ENCODE results near the gene FSD2.

FSD2 gene

DNA sequence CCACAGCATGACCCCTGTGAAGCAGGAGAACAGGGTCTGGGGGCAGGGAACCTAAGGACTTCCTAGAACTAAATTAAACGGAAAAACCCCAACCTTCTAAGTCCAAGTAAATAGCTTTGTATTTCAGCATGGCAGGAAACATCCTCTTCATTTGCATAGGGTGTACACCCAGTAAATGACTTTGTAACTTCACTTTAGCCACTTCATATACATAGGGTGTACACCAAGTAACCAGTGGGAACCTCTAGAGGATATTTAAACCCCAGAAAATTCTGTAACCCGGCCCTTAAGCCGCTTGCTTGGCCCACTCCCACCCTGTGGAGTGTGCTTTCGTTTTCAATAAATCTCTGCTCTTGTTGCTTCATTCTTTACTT is 41.8 kb downstream of the FSD2 start:
- no peak overlapping the region for H3K27ac Mint-ChIP-seq
- intact Hi-C loops (cut with micrococcal nuclease) = no loop called here
- H3K9me3 Mint-ChIP-seq = peaks cover 8% of the 10 kb centered on the region
- peaks cover 52% of the 10 kb centered on the region for H3K36me3 Mint-ChIP-seq (ENCODE audit: low read depth)
- peaks cover 4% of the 10 kb centered on the region for H3K4me1 Mint-ChIP-seq (ENCODE audit: low read depth)
- H3K4me3 Mint-ChIP-seq = no peak overlapping the region
- H3K27me3 Mint-ChIP-seq = no peaks in the 10 kb centered on the region

DNA sequence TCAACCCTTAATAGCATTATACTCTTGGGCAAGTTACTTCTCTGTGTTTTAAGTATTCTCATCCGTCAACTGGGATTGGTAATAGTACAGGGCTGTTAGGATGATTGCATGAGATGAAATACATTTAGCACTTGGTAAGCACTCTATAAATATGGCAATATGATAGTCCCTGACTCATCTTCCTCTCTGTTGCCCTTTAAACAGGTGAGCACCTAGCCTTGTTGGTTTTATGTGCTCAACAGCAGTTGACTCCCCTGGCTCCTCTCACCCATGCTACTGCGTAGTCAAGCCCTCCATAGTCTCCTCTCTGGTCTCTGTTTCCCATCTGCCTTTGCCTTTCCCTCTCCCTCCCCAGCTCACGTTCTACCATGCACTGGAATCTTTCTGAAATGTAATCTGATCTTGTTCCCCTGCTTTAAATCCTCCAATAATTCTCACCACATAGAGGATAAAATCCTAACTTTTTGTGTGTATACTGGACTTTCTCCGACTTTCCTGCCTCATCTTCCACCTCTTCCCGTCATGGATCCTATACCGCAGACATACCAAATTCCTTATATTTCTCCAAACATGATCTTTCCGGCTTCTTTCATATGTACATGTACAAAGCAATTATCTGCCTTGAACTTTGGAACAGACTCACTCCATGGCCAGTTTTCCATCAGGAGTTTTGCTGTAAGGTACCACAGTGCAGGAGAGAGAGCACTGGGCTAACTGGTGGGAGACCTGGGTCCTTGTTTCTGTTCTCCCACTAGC is 42.3 kb downstream of the FSD2 start:
- Mint-ChIP-seq H3K4me3 (no peak overlapping the region), H3K4me1 (ENCODE audit: low read depth) (peaks cover 4% of the 10 kb centered on the region), H3K27me3 (no peaks in the 10 kb centered on the region), H3K27ac (no peak overlapping the region), H3K9me3 (peaks cover 8% of the 10 kb centered on the region), H3K36me3 (ENCODE audit: low read depth) (peaks cover 58% of the 10 kb centered on the region)
- intact Hi-C loops (cut with micrococcal nuclease) = no loop called here

DNA sequence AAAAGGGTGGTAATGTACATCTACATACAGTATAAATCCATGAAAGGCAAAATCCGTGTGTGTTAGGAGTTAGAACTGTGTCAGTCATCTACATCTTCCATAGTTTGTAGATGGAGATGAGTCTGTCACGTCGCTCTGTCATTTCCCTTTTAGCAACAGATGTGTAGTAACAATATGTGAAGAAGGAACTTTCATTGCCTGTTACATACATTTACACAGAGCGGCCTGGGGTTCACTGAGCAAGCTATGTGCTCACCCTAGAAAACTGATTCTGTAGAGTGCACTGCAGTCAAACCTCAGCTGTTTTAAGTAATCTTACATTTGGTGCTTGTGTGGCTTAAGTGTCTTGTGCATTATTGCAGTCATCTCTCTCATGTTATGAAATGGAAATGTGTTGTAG is 54.6 kb downstream of the FSD2 start:
- H3K27ac Mint-ChIP-seq = peak overlapping the region; percentile 92
- no peaks in the 10 kb centered on the region for H3K27me3 Mint-ChIP-seq
- peaks cover 32% of the 10 kb centered on the region for H3K4me1 Mint-ChIP-seq (ENCODE audit: low read depth)
- peaks cover 55% of the 10 kb centered on the region for H3K36me3 Mint-ChIP-seq (ENCODE audit: low read depth)
- intact Hi-C loops (cut with micrococcal nuclease) = loop anchor here (2.0 to 10.0 kb wide), 2 partner anchors 57 to 207 kb away; partner anchors contain the start of genes RPS17 and WHAMM
- no peaks in the 10 kb centered on the region for H3K9me3 Mint-ChIP-seq
- H3K4me3 Mint-ChIP-seq = peak overlapping the region; percentile 99

DNA sequence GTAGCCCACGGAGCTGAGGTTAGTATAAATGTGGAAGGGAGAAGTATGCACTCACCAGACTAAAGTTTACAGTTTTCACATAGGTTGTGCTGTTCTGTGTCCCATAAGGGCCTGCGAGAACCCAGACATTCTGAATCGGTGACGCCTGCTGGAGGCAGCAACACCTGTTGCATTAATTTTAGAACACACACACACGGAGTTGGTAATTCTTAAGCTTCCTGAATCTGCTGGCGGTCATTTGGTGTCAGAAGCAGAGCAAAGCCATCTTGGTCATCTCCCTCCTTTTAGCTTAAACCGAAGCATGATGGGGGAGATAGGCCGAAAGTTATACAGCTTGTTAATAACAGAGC is 55.1 kb downstream of the FSD2 start:
- H3K4me3 Mint-ChIP-seq = peak overlapping the region; percentile 99
- intact Hi-C loops (cut with micrococcal nuclease) = loop anchor here (2.0 to 10.0 kb wide), 2 partner anchors 58 to 206 kb away; partner anchors contain the start of genes RPS17 and WHAMM
- H3K36me3 Mint-ChIP-seq (ENCODE audit: low read depth) = peaks cover 50% of the 10 kb centered on the region
- no peaks in the 10 kb centered on the region for H3K9me3 Mint-ChIP-seq
- H3K27ac Mint-ChIP-seq = peak overlapping the region; percentile 92
- no peaks in the 10 kb centered on the region for H3K27me3 Mint-ChIP-seq
- H3K4me1 Mint-ChIP-seq (ENCODE audit: low read depth) = peaks cover 32% of the 10 kb centered on the region

DNA sequence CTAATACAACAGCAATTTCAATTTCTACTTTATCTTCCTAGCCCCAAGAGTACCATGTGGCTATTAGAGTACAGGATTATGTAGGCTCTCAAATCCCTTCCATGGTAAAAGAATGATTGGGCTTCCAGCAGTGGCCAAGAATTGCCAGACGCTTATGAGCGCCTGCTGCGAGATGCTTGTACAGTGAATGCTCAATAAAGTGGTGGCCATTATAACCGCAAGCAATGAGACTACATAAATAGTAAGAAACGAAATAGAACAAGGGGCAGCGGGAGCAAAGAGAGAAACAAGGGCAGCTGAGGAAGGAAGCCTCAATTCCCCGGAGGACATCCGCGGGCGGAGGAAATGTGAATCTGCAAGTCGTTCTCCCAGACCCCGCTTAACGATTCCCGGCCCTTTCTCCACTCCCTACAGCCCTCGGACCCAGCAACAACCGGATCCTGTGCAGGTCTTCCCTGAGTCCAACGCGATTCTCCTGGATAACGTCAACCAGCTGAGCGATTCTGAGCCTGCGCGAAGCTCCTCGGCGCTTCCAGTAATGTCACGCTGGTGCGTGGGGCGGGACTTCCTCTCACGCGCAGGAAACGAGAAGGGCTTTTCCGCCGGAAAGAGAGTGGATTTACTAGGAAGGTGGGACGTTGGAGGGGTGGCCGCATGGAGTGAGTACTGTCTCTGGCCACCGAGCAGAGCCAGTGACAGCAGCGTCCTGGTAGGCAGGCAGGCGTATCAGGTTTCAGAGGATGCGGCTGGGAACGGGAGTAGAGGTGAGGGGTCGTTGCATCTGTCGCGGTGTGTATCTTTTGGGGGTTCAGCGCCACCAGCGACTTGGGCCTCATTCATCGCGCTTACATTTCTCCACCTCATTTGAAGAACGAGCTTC is 55.7 kb downstream of the FSD2 start:
- intact Hi-C loops (cut with micrococcal nuclease) = loop anchor here (2.0 to 10.0 kb wide), 2 partner anchors 59 to 205 kb away; partner anchors contain the start of genes RPS17 and WHAMM
- Mint-ChIP-seq H3K9me3 (no peaks in the 10 kb centered on the region), H3K4me3 (peak overlapping the region; percentile 99), H3K27me3 (no peaks in the 10 kb centered on the region), H3K27ac (peak overlapping the region; percentile 92), H3K4me1 (ENCODE audit: low read depth) (peaks cover 32% of the 10 kb centered on the region), H3K36me3 (ENCODE audit: low read depth) (peaks cover 44% of the 10 kb centered on the region)

DNA sequence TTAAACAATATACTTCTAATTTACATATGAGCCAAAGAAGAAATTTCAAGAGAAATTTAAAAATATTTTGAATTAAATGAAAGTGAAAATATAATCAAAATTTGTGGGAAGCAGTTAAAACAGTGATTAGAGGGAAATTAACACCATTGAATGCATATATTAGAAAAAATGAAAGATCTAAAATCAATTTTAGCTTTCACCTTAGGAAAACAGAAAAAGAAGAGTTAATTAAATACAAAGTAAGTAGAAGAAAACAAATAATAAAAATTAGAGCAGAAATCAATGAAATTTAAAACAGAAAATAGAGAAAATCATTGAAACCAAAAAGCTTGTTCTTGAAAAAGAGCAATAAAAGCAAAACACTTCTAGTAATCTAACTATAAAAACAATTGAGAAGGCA is 57.6 kb downstream of the FSD2 start:
- Mint-ChIP-seq H3K9me3 (no peaks in the 10 kb centered on the region), H3K4me1 (ENCODE audit: low read depth) (peaks cover 31% of the 10 kb centered on the region), H3K27me3 (no peaks in the 10 kb centered on the region), H3K4me3 (no peak overlapping the region), H3K27ac (no peak overlapping the region), H3K36me3 (ENCODE audit: low read depth) (peaks cover 26% of the 10 kb centered on the region)
- intact Hi-C loops (cut with micrococcal nuclease) = no loop called here

DNA sequence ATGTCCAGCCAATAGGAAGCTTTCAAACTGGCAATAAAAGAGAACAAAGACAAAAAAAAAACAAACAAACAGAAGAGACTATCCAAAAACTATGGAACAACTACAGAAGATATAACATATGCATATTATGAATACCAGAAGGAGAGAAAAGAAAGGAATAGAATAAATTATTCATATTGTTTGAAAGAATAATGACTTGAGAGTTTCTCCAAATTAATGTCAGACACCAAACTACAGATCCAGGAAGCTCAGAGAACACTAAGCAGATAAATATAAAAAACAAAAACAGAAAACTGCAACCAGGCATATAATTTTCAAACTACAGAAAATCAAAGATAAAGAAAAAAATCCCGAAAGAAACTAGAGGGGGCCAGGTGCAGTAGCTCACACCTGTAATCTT is 62.1 kb downstream of the FSD2 start:
- H3K4me3 Mint-ChIP-seq = no peak overlapping the region
- no peaks in the 10 kb centered on the region for H3K36me3 Mint-ChIP-seq (ENCODE audit: low read depth)
- no peaks in the 10 kb centered on the region for H3K4me1 Mint-ChIP-seq (ENCODE audit: low read depth)
- intact Hi-C loops (cut with micrococcal nuclease) = no loop called here
- no peak overlapping the region for H3K27ac Mint-ChIP-seq
- H3K9me3 Mint-ChIP-seq = no peaks in the 10 kb centered on the region
- no peaks in the 10 kb centered on the region for H3K27me3 Mint-ChIP-seq

DNA sequence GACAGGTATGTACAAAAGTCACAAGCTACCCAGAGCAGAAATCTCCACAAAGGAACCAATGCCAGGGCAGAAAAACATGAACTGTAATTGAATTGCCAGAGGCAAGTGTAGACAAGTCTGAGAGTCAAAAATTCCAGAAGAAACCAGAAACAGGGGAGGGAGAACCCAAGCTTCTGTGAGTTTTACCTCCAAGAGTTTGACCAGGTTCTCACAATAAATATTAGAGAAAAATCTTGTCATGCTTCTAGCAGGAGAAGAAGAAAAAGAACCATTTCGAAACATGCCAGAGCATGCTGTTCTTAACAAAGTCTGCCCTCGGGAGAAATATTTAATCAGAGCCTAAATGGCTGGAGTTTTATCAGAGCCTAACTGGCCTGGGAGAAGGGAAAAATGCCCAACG is 63.7 kb downstream of the FSD2 start:
- H3K9me3 Mint-ChIP-seq = no peaks in the 10 kb centered on the region
- H3K27ac Mint-ChIP-seq = no peak overlapping the region
- no peak overlapping the region for H3K4me3 Mint-ChIP-seq
- no peaks in the 10 kb centered on the region for H3K27me3 Mint-ChIP-seq
- H3K4me1 Mint-ChIP-seq (ENCODE audit: low read depth) = no peaks in the 10 kb centered on the region
- H3K36me3 Mint-ChIP-seq (ENCODE audit: low read depth) = no peaks in the 10 kb centered on the region
- intact Hi-C loops (cut with micrococcal nuclease) = no loop called here

DNA sequence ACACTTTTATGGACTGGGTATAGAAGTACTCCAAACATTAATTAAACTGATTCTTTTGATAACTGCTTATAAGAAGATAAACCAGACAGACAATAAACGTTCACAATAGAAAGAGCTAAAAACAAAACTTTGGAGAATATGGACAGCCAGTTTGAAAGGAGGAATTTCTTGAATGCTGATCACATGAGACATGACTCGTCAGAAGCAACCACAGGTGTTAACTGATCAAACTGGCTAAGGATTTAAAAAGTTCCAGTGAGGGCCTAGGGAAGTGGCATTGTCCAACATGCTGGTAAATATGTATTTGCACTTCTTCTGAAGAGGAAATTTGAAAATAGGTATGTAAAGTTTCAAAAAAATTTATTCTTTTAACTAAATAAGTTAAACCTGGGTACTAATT is 66.8 kb downstream of the FSD2 start:
- intact Hi-C loops (cut with micrococcal nuclease) = no loop called here
- no peaks in the 10 kb centered on the region for H3K4me1 Mint-ChIP-seq (ENCODE audit: low read depth)
- H3K9me3 Mint-ChIP-seq = no peaks in the 10 kb centered on the region
- H3K36me3 Mint-ChIP-seq (ENCODE audit: low read depth) = no peaks in the 10 kb centered on the region
- H3K27ac Mint-ChIP-seq = no peak overlapping the region
- no peak overlapping the region for H3K4me3 Mint-ChIP-seq
- no peaks in the 10 kb centered on the region for H3K27me3 Mint-ChIP-seq

DNA sequence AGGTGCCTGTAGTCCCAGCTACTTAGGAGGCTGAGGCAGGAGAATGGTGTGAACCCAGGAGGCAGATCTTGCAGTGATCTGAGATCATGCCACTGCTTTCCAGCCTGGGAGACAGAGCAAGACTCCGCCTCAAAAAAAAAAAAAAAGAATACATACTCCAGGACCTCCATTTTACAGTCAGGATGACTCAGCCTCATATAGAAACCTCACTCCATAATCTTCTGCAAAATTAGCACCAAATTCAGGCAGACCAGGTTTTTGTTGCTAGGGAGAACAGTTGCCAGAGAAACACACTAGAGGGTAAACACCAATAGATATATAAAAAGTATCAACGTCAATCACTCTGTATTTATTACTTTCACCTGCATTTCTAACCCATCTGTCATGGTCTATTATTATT is 67.9 kb downstream of the FSD2 start:
- Mint-ChIP-seq H3K4me3 (no peak overlapping the region), H3K27ac (no peak overlapping the region), H3K4me1 (ENCODE audit: low read depth) (no peaks in the 10 kb centered on the region), H3K27me3 (no peaks in the 10 kb centered on the region), H3K9me3 (no peaks in the 10 kb centered on the region), H3K36me3 (ENCODE audit: low read depth) (no peaks in the 10 kb centered on the region)
- intact Hi-C loops (cut with micrococcal nuclease) = no loop called here

DNA sequence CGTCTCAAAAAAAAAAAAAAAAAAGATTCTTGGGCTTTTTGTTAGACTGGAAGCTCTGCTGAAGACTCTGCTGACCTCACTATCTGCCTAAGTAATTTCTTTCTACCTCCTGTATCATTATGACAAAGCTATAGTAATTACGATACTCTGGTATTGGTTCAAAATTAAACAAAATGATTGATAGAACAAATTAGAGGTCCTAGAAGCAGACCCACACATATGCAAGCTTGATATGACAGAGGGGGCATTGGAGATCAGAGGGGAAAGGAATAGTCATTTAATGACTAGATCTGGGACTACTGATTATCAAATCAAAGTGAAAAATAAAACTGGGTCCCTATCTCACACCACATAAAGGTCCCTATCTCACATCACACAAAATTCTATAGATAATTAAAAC is 74.3 kb downstream of the FSD2 start:
- no peaks in the 10 kb centered on the region for H3K9me3 Mint-ChIP-seq
- no peaks in the 10 kb centered on the region for H3K27me3 Mint-ChIP-seq
- no peaks in the 10 kb centered on the region for H3K4me1 Mint-ChIP-seq (ENCODE audit: low read depth)
- no peak overlapping the region for H3K27ac Mint-ChIP-seq
- H3K4me3 Mint-ChIP-seq = no peak overlapping the region
- intact Hi-C loops (cut with micrococcal nuclease) = no loop called here
- H3K36me3 Mint-ChIP-seq (ENCODE audit: low read depth) = no peaks in the 10 kb centered on the region

DNA sequence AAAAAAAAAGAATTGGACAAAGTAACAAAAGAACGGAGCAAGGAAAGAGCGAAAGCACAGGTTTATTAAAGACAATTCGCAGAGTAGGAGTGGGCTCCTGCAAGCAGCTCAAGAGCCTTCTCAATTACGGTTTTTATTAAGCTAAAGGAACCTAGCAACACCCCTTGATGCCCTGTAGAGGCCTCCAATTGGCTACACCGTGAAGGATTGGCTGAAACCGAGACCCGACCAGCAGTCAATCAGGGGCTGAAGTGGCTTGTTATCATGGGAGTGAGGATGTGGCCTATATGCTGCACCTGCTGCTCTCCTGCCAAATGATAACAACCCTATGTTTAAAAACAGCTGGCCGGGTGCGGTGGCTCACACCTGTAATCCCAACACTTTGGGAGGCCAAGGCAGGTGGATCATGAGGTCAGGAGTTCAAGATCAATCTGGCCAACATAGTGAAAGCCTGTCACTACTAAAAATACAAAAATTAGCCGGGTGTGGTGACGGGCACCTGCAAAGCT is 75.8 kb downstream of the FSD2 start:
- intact Hi-C loops (cut with micrococcal nuclease) = no loop called here
- Mint-ChIP-seq H3K36me3 (ENCODE audit: low read depth) (no peaks in the 10 kb centered on the region), H3K4me1 (ENCODE audit: low read depth) (no peaks in the 10 kb centered on the region), H3K27ac (no peak overlapping the region), H3K4me3 (no peak overlapping the region), H3K27me3 (no peaks in the 10 kb centered on the region), H3K9me3 (no peaks in the 10 kb centered on the region)

DNA sequence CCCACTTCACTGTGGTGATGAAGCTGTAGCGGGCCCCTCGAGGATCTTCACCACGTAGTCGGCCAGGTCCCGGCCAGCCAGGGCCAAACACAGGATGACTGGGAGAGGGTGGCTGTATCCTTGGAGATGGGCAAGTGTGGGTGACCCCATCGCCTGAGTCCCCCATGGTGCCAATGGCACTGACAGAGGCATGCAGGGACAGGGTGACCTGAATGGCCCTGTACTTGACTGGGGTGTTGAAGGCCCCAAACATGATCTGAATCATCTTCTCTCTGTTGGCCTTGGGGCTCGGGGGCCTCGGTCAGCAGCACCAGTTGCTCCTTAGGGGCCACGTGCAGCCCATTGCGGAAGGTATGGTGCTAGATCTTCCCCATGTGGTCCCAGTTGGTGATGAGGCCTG is 79.1 kb downstream of the FSD2 start:
- intact Hi-C loops (cut with micrococcal nuclease) = no loop called here
- H3K27me3 Mint-ChIP-seq = no peaks in the 10 kb centered on the region
- no peaks in the 10 kb centered on the region for H3K4me1 Mint-ChIP-seq (ENCODE audit: low read depth)
- H3K4me3 Mint-ChIP-seq = no peak overlapping the region
- H3K36me3 Mint-ChIP-seq (ENCODE audit: low read depth) = no peaks in the 10 kb centered on the region
- no peaks in the 10 kb centered on the region for H3K9me3 Mint-ChIP-seq
- H3K27ac Mint-ChIP-seq = no peak overlapping the region

DNA sequence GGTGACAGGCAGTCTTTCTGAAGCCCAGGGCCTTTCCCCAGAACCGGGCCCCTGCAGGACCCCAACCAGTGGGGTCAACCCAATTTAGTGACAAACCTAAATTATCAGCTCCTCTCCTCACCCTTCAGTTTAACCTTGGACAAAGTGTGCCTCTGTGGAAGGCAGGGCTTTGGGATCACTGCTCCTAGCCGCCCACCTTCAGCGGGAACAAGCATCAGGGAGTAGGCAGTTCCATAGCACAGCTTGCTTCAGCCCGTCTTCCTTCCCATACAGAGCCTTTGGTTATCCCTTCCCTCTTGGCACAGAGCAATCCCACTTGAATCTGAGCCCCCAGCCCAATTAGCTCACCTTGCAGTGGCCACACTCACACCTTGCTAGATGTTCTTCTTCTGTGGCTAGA is 90.9 kb downstream of the FSD2 start:
- H3K27me3 Mint-ChIP-seq = peaks cover 15% of the 10 kb centered on the region
- intact Hi-C loops (cut with micrococcal nuclease) = no loop called here
- H3K27ac Mint-ChIP-seq = no peak overlapping the region
- H3K4me3 Mint-ChIP-seq = no peak overlapping the region
- H3K36me3 Mint-ChIP-seq (ENCODE audit: low read depth) = no peaks in the 10 kb centered on the region
- peaks cover 9% of the 10 kb centered on the region for H3K9me3 Mint-ChIP-seq
- H3K4me1 Mint-ChIP-seq (ENCODE audit: low read depth) = no peaks in the 10 kb centered on the region

All from dendritic cell treated with granulocyte-macrophage colony-stimulating factor and Interleukin-4, amounts not matched to agents 40 ng/mL and 50 ng/mL, for 4 days (primary cell).